T47D (cell line): ENCODE results near the gene COL8A2.

Experiments
- DNase-seq, 2 experiments: peaks; one replicate each; pipeline versions ENCODE4 v3.0.0 to v3.0.0-alpha.2; 2011 to 2012; ENCODE audit warnings: low read depth in 1 of 2, low spot score in 1 of 2
- JUND ChIP-seq: IDR thresholded peaks from 2 replicates; pipeline ENCODE4 v1.6.1; 2012; ENCODE audit warnings: low read depth
- in situ Hi-C: cut with HindIII; loops from 2 replicates; pipeline ENCODE4 v1.10.0; 2016; ENCODE audit warnings: low sequenced_read_pairs, low pct_unique_long_range_greater_than_20kb

COL8A2 gene

GRCh38 chr1:36112823-36113222 is 12.2 kb downstream of the COL8A2 start:
- in situ Hi-C loops = no loop called here
- no peak for TF ChIP-seq JUND
- DNase-seq = no peak

DNA sequence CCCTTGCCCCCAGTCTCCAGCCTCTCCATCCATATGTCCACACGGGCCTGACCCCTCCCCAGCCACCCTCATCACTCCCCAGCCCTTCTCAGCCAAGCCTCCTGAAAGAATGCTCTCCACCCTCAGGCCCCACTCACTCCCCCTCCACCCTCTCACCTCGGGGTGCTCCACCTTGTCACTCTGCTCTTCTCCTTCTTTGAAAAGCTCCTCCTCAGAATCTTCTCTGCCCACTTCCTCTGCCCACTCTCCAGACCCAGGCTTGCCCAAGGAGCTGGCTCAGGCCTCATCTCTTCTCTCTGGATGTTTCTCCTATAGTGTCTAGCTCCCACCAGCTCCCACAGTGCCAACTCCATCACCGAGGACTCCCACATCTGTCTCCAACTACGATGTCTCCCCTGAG is 13.9 kb downstream of the COL8A2 start:
- no peak for TF ChIP-seq JUND
- in situ Hi-C loops = no loop called here
- DNase-seq = no peak

DNA sequence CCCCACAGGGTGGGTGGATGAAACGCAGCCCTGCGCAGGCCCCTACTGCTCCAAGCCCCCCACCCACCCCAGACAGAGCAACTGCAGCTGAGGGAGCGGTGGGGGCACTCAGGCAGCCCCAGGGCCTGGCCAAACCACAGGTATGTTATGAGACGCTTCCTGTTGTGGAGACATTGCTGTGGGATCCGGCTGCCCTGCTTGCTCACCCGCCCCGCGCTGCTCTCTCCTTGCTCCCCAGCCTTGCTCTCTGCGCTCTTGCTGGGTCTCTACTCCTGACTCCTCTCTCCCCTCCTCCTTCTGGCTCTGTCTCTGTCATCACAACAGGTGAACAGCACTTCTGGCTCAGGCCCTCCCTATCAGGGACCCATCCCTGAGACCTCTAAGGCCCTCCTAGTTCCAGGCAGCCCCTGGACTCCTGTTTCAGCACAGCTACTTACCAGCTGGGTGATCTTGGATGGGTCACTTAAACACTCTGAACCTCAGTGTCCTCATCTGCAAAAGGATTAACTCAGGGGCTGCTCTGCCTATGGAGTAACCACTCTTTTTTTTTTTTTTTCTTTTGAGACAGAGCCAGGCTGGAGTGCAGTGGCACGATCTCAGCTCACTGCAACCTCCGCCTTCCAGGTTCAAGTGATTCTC is 15.9 kb downstream of the COL8A2 start:
- in situ Hi-C loops = no loop called here
- TF ChIP-seq JUND = no peak
- peak; percentile 47 to 60 for DNase-seq

- no peak for TF ChIP-seq JUND
- in situ Hi-C loops = no loop called here
- DNase-seq = no peak
These were observed 16.7 kb downstream of the COL8A2 start for GRCh38 chr1:36108314-36108713.

GRCh38 chr1:36107394-36107793 is 17.6 kb downstream of the COL8A2 start:
- DNase-seq = no peak
- no peak for TF ChIP-seq JUND

DNA sequence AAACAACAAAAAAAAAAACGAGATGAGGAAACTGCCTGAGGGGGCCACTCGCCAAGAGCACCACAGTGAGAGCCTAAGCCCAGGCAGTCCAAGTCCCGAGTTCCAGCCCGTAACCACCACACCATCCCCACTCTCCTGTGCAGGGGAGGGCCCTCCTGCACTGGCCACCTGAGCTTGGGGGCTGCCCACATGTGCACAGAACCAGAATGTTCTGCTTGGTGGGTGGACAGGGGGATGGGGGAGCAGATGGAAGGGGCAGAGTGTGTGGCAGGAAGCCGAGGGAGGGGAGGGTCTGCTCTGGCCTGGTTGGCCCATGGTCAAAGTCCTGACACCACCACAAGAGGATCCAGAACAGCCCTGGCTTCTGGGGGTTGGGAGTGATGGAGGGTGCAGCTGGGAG is 18.8 kb downstream of the COL8A2 start:
- no peak for TF ChIP-seq JUND
- in situ Hi-C loops = no loop called here
- no peak for DNase-seq

More at GRCh38 chr1:36107394-36107793, 17.6 kb downstream of the COL8A2 start:
- in situ Hi-C loops = no loop called here

- DNase-seq = no peak
- in situ Hi-C loops = no loop called here
These were observed 23.5 kb downstream of the COL8A2 start for GRCh38 chr1:36101546-36101945.

GRCh38 chr1:36100376-36100775 is 24.6 kb downstream of the COL8A2 start:
- TF ChIP-seq JUND = no peak
- in situ Hi-C loops = no loop called here

More at GRCh38 chr1:36101546-36101945, 23.5 kb downstream of the COL8A2 start:
- no peak for TF ChIP-seq JUND

GRCh38 chr1:36099681-36100341 is 25.2 kb downstream of the COL8A2 start:
- no peak for TF ChIP-seq JUND
- in situ Hi-C loops = no loop called here

More at GRCh38 chr1:36100376-36100775, 24.6 kb downstream of the COL8A2 start:
- no peak for DNase-seq

GRCh38 chr1:36098650-36099365 is 26.2 kb downstream of the COL8A2 start:
- in situ Hi-C loops = no loop called here
- no peak for TF ChIP-seq JUND
- DNase-seq = no peak

More at GRCh38 chr1:36099681-36100341, 25.2 kb downstream of the COL8A2 start:
- DNase-seq = peak; percentile 63 to 77

GRCh38 chr1:36097693-36098585 is 27.1 kb downstream of the COL8A2 start:
- TF ChIP-seq JUND = no peak
- no peak for DNase-seq
- in situ Hi-C loops = no loop called here

DNA sequence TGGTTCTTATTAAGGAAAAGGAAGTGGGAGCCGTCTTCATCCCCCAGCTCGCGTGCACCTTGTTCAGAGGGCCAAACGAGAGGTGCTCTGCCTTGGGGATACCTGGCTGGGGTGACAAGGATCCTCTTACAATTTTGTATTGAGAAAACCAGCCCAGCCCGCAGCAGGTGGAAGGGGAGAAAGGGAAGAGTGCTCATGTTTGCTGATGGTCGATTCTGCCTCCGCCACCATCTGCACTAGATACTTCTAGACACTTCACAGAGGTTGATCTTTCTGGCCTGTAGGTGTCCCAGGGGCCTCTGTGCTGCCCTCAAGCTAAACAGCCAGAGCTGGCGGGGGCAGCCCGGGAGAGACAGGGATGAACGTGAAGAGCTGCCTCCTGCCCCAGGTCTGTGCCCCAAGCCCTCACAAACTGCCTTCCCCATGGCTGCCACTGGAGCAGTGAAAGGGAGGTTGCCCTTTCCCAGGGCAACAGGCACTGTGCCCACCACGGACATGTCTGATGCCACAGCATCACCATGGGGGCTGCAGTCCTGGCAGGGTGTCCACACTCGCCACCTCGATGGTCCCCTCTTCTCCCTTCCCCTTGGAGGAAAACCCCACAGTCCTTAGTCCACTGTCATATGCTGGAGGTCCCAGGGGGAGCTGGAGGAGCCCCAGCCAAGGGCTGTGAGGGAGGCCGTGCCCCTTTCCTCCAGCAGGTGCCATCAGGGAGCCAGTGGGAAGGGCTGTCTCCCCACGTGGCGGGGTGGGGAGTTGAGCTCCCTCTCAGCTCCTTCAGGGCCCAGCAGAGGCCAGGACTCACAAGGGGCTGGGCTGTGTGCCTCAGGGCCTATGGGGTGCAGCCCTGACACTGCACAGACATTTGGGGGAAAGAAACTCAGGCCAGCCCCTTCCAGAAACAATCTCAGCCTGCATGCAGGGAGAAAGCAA is 28.3 kb downstream of the COL8A2 start:
- TF ChIP-seq JUND = no peak
- DNase-seq = peak in 1 of 2 experiments; percentile 24
- in situ Hi-C loops = no loop called here
